Osteoblast (primary cell): ENCODE results near the gene SNX27. TPM values are rescaled to one million over a fixed set of nuclear protein-coding genes. Genes with fewer than 3 reads are reported as not detected.

ENCODE experiments used
- DNase-seq: peaks from one replicate; pipeline ENCODE4 v3.0.0; 2011; ENCODE audit warnings: low spot score, mixed read lengths; ENCODE audit not compliant: insufficient read length; ENCODE audit errors: missing footprints
- H2AFZ ChIP-seq: 2 replicates; pipeline ENCODE4 v1.6.0; 2011; ENCODE audit warnings: mild to moderate bottlenecking, low read length
- H3K27ac ChIP-seq: 2 replicates; pipeline ENCODE4 v1.5.1; 2011; ENCODE audit warnings: mild to moderate bottlenecking, low read depth, low read length, moderate library complexity
- H3K27me3 ChIP-seq: 2 replicates; pipeline ENCODE4 v1.6.0; 2012; ENCODE audit warnings: mild to moderate bottlenecking, control low read depth, inconsistent platforms, low read length, moderate library complexity; ENCODE audit not compliant: insufficient read depth
- H3K36me3 ChIP-seq: 2 replicates; pipeline ENCODE4 v1.5.1; 2011; ENCODE audit warnings: mild to moderate bottlenecking, low read length, control low read depth, moderate library complexity; ENCODE audit not compliant: insufficient read depth
- H3K4me1 ChIP-seq: 2 replicates; pipeline ENCODE4 v1.5.1; 2011; ENCODE audit warnings: mild to moderate bottlenecking, low read length, control low read depth, moderate library complexity; ENCODE audit not compliant: insufficient read depth
- H3K4me2 ChIP-seq: 2 replicates; pipeline ENCODE4 v1.6.0; 2011; ENCODE audit warnings: mild to moderate bottlenecking, low read length; ENCODE audit not compliant: insufficient read depth
- H3K4me3 ChIP-seq: fragments of 200-600 bp; sonication (generic); 3 replicates; pipeline ENCODE4 v1.5.1; 2012; ENCODE audit warnings: mild to moderate bottlenecking, low read length, inconsistent platforms; ENCODE audit not compliant: insufficient read depth
- H3K79me2 ChIP-seq: 2 replicates; pipeline ENCODE4 v1.6.0; 2012; ENCODE audit warnings: mild to moderate bottlenecking, low read length, control low read depth, inconsistent platforms; ENCODE audit not compliant: insufficient read depth
- H3K9me3 ChIP-seq: 2 replicates; pipeline ENCODE4 v1.5.1; 2011; ENCODE audit warnings: low read depth, low read length, control low read depth
- H4K20me1 ChIP-seq: 2 replicates; pipeline ENCODE4 v1.6.0; 2012; ENCODE audit warnings: mild to moderate bottlenecking, low read length, control low read depth; ENCODE audit not compliant: insufficient read depth
- CTCF ChIP-seq: IDR thresholded peaks from 2 replicates; pipeline ENCODE4 v1.5.1; 2011; ENCODE audit warnings: mild to moderate bottlenecking, low read depth, low read length, moderate library complexity; ENCODE audit errors: extremely low read depth
- total RNA-seq: library from RNA; depleted of rRNA; stranded (reverse); fragments of >200 nt; gene quantifications from 2 replicates; pipeline ENCODE4 v1.2.3, GENCODE V29; 2012

SNX27 gene
- total RNA-seq, 1 donor = 23.5 TPM

DNA sequence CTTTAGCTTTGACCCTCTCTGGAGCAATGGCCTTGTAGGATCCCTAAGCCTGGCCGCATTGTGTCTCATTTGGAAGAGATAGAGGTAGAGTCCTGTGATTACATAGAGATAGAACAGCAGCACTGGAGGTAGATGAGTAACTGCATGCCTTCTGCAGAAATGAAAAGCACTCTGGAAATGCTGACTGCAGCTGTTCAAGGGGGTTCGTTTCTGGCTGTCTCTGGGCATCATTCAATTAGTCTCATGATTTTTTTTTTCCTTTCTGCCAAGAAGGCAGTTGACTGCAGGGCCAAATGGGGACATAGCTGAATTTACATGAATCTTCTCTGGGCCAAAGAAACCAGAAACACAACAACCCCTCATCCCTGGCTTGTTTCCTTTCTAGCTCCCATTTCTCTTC lies 28.1 kb upstream of the SNX27 start:
- no peak for TF ChIP-seq CTCF
- no peak overlapping the region for H3K4me3 ChIP-seq
- no peaks in the 10 kb centered on the region for H4K20me1 ChIP-seq
- H3K27ac ChIP-seq = no peak overlapping the region
- no peaks in the 10 kb centered on the region for H3K79me2 ChIP-seq
- no peaks in the 10 kb centered on the region for H3K27me3 ChIP-seq
- peaks cover 8% of the 10 kb centered on the region for H3K4me1 ChIP-seq
- no peak overlapping the region for H2AFZ ChIP-seq
- H3K36me3 ChIP-seq = peaks cover 43% of the 10 kb centered on the region
- no peaks in the 10 kb centered on the region for H3K9me3 ChIP-seq
- no peak for DNase-seq
- H3K4me2 ChIP-seq = no peak overlapping the region

DNA sequence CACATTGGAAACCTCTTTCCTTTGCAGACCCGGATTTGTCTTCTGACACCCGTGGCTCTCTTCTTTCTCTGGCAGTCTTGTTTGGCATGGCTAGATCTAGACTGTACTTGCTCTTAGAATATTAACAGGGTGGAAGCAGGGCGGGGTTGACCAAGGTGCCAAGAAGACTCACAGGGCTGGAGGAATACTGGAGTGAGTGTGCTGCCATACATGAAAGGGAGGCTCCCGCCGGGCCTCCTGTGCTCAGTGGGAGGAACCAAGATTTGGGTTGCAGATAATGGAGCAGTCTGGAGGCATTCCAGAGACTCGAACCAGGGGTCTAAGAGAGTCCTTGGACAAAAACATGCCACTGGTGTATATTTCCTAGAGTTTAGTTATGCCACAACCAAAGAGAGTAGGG lies 27.6 kb upstream of the SNX27 start:
- Histone ChIP-seq H3K27me3 (no peaks in the 10 kb centered on the region), H3K27ac (no peak overlapping the region), H2AFZ (no peak overlapping the region), H3K9me3 (no peaks in the 10 kb centered on the region), H3K79me2 (no peaks in the 10 kb centered on the region), H3K36me3 (peaks cover 38% of the 10 kb centered on the region), H3K4me2 (no peak overlapping the region), H4K20me1 (no peaks in the 10 kb centered on the region), H3K4me1 (peaks cover 4% of the 10 kb centered on the region), H3K4me3 (no peak overlapping the region)
- TF ChIP-seq CTCF = no peak
- DNase-seq = no peak

DNA sequence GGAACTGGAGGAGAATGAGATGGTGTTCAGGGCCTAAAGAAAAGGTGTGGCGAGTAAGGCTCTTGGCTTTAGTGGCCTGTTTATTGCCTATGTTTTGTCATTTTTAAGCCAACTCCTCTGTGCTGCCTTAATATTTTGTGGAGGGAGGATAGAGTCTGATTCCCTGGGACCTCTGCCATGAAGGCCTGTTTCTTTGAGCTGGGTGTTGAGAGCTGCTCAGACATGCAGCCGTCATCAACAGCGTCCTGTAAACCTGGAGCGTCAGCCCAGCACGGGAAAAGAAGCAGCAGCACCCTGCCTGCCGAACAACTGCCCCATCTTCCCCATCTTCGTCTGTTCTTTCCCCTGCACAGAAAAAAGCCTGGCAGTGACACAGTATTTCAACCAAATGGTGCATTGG lies 27.1 kb upstream of the SNX27 start:
- H3K27me3 ChIP-seq = no peaks in the 10 kb centered on the region
- H3K9me3 ChIP-seq = no peaks in the 10 kb centered on the region
- no peaks in the 10 kb centered on the region for H3K4me1 ChIP-seq
- no peak overlapping the region for H3K4me2 ChIP-seq
- H3K4me3 ChIP-seq = no peak overlapping the region
- H3K27ac ChIP-seq = no peak overlapping the region
- H3K36me3 ChIP-seq = peaks cover 33% of the 10 kb centered on the region
- TF ChIP-seq CTCF = no peak
- no peak for DNase-seq
- H2AFZ ChIP-seq = no peak overlapping the region
- H3K79me2 ChIP-seq = no peaks in the 10 kb centered on the region
- H4K20me1 ChIP-seq = no peaks in the 10 kb centered on the region

DNA sequence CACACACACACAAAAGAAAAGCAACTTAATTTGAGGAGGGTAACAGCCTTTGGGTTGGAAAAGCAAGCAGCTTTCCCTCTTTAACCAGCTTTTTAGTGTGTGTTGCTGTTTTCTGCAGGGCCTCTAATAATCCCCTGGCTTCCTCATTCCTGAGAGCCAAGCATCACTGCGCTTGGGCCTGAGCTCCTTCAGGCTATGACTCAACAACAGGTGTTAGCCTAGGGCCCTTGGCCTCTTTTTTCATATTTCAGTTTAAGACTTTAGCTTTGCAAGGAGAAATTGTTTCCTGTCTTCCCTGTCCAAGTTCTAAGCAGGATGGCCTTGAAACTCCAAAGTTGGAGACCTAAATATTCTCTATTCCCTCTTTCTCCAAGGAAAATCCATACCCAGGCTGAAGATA lies 26.2 kb upstream of the SNX27 start:
- Histone ChIP-seq H4K20me1 (no peaks in the 10 kb centered on the region), H3K9me3 (peaks cover under 1% of the 10 kb centered on the region), H3K27me3 (no peaks in the 10 kb centered on the region), H3K36me3 (peaks cover 29% of the 10 kb centered on the region), H3K79me2 (no peaks in the 10 kb centered on the region), H3K27ac (no peak overlapping the region), H3K4me1 (no peaks in the 10 kb centered on the region), H3K4me2 (no peak overlapping the region), H3K4me3 (no peak overlapping the region), H2AFZ (no peak overlapping the region)
- no peak for TF ChIP-seq CTCF
- DNase-seq = no peak
